K562 treated with DMSO at 1 percent for 48 hours (cell line): ENCODE data around the gene SELENBP1. TPM values are rescaled to one million over a fixed set of nuclear protein-coding genes. Genes with fewer than 3 reads are reported as not detected.

Source experiments
- total RNA-seq: library from RNA; unstranded; fragments of 300-600 nt; gene quantifications from 2 replicates; pipeline ENCODE4 v1.2.3, GENCODE V29; 2022; ENCODE audit warnings: low replicate concordance; ENCODE audit errors: extremely low read depth

The SELENBP1 gene
- not detected in 2 replicates for total RNA-seq

DNA sequence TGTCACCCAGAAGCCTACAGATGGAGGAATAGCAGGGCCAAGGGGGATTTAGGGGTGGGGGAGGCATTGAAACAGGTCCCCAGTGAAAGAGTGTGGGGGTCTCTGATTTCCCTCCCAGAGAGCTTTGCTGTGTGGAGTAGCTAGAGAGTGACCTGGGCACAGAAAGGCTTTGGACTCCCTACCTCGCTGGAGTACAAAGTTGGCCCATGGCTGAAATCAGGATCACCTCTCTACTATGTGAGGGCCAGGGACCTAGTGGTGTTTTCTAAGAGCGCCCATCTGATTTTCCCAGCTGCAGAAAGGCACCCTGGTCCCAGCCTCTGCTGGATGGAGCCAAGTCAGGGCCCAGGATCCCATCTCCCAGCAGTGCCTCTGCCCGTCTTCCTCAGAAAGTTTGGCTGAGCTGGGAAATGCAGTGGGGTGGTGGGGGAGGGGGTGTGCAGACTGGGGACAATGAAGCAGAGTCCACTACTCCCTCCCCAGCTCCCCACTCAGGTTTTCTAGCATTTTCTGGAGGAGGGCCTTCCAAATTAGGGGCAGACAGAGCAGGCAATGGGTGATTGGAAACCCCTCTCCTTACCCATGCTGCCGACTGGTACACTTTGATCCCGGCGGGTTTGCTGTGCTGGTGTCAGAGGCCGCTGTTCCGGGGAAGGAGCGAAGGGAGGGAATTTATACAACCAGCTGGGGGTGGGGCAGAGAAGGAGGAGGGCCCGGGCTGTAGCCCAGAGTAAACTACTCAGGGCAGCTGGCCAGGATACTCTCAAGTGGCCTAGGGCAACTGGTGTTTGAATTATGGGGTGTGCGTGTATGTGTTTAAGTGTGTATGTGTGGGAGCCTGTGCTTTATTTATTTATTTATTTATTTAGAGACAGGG is at the start of gene SELENBP1:
Gene SELENBP1, minus strand, starts transcription at position 648 of the 877 bp plus-strand sequence. Its CDS starts 64 bp downstream, at position 584.

DNA sequence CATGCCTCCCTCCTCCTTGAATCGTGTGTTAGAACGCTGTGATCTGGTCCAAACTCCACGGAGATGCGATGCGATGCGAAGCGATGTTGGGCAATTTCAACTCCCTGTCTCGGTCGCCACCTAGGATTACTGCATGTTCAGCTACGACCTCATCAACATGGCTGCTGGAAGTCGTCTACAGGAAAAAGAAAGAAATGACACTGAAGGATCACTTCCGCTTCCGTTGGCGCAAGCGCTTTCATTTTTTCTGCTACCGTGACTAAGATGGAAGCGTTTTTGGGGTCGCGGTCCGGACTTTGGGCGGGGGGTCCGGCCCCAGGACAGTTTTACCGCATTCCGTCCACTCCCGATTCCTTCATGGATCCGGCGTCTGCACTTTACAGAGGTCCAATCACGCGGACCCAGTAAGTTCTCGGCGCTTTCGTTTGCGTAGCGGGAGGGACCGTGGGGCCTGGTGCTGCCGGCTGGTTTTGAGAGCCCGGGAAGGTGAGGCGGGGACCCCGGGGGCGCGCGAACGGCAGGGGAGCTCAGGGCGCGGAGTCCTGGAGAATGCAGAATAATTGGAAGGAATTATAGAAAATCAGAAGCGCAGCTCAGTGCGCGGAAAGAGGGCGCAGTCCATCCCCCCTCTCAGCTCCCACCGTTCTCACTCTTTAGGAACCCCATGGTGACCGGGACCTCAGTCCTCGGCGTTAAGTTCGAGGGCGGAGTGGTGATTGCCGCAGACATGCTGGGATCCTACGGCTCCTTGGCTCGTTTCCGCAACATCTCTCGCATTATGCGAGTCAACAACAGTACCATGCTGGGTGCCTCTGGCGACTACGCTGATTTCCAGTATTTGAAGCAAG is 27.0 kb upstream of the SELENBP1 start, which contains the start of gene PSMB4:
Gene PSMB4, plus strand, starts transcription at position 250 of the 848 bp plus-strand sequence. Its CDS starts 15 bp downstream, at position 265.

GRCh38 chr1:151346769-151347522 is 25.6 kb downstream of the SELENBP1 start, which contains the start of gene RFX5:
Gene RFX5 (minus strand): TSS chr1:151347252. CDS start chr1:151346320, 932 bp downstream.

DNA sequence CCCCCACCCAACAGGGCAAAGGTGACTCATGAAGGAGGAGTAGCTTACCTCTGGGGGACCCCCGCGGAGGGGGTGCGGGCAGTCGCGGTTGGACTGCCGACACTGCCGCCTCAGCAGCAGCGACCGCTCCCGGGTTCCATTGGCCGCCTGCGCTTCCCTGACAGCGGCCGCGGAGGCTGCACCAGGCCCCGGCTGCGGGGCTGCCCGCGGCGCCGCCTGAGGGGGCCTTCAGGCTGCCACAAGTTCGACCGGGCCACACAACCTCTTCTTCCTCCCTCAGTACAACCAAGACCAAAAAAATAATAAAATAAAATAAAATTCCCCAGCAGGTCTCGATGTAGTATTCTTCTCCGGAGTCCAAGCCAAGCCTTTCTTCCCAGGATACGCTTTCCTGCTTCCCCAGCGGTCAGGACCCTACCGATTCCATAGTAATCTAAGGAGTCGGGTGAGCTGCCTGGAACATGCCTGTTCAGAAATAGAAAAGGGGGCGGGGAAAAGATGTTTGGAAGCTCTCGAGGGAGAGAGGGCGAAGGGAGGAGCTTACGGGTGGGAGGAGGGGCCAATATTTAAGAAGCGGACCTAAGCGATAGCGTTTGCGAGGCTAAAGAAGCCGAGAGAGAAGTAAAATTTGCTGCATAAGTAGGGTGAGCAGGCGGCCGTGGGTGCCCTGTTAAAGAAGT is 45.1 kb downstream of the SELENBP1 start, which contains the start of gene PI4KB:
Gene PI4KB, minus strand, starts transcription at position 194 of the 680 bp plus-strand sequence. CDS start 10,935 bp downstream, outside the sequence.

Other genes with a start within 250 kb of the SELENBP1 start
- not detected in 2 replicates for gene SEMA6C, start 226.1 kb downstream of the SELENBP1 start, total RNA-seq
- gene TNFAIP8L2, start 216.1 kb downstream of the SELENBP1 start, total RNA-seq, result not detected in 2 replicates
- gene LYSMD1, start 206.8 kb downstream of the SELENBP1 start, total RNA-seq, result not detected in 2 replicates
- gene SCNM1, start 206.6 kb downstream of the SELENBP1 start, total RNA-seq, result not detected in 2 replicates
- gene TMOD4, start 196.7 kb downstream of the SELENBP1 start, total RNA-seq, result not detected in 2 replicates
- gene VPS72, start 182.5 kb downstream of the SELENBP1 start, total RNA-seq, result not detected in 2 replicates
- gene PIP5K1A, start 174.2 kb downstream of the SELENBP1 start, total RNA-seq, result not detected in 2 replicates
- not detected in 2 replicates for gene PSMD4, start 118.0 kb downstream of the SELENBP1 start, total RNA-seq
- not detected in 2 replicates for gene ZNF687, start 90.4 kb downstream of the SELENBP1 start, total RNA-seq
- not detected in 2 replicates for gene PI4KB, start 45.3 kb downstream of the SELENBP1 start, total RNA-seq
- gene RFX5, start 25.5 kb downstream of the SELENBP1 start, total RNA-seq, result not detected in 2 replicates
- 1,082 TPM in 1 of 2 replicates, not detected in the other for gene PSMB4, start 26.9 kb upstream of the SELENBP1 start, total RNA-seq
- gene POGZ, start 86.8 kb upstream of the SELENBP1 start, total RNA-seq, result not detected in 2 replicates
- not detected in 2 replicates for gene CGN, start 138.7 kb upstream of the SELENBP1 start, total RNA-seq
- gene TUFT1, start 167.6 kb upstream of the SELENBP1 start, total RNA-seq, result not detected in 2 replicates
- gene SNX27, start 239.3 kb upstream of the SELENBP1 start, total RNA-seq, result not detected in 2 replicates